Measurements from ENCODE around the gene IQSEC1.

- TF ChIP-seq CTCF (IDR thresholded peaks at IDR 0.05) (no peak), POLR2A (IDR thresholded peaks at IDR 0.05) (no peak)
These were observed 4.4 kb upstream of the IQSEC1 start for GRCh38 chr3:13077431-13078162.

All from lower leg skin (tissue), 3 donors.